ENCODE data around the gene AOX1. TPM values are rescaled to one million over a fixed set of nuclear protein-coding genes. Genes with fewer than 3 reads are reported as not detected.
"Not testable (repeated sequence)": the region's sequence is repeated elsewhere in the genome, so short reads cannot be mapped to it uniquely, and the experiment has no call there.

Gene AOX1
- total and polyA plus RNA-seq, 4 donors: 9.9 to 1,131 (median 486) TPM

GRCh38 chr2:200681697-200682096, 95.9 kb downstream of the AOX1 start:
- 76% methylated on average over 2 of the region's 2 CpGs for WGBS
- no peaks in the 10 kb centered on the region for H3K36me3 ChIP-seq (ENCODE audit: control insufficient read depth in 4 of 4, insufficient read depth in 3 of 4, low read depth in 1 of 4, low read length in 3 of 4)
- DNase-seq (ENCODE audit: low spot score): no peak

GRCh38 chr2:200682407-200682806, 96.6 kb downstream of the AOX1 start:
- WGBS: 83% methylated on average over 3 of the region's 5 CpGs
- peaks cover 5 to 29% (median 24%) of the 10 kb centered on the region in 4 donors for H3K4me1 ChIP-seq (ENCODE audit: control insufficient read depth in 4 of 4, insufficient read depth in 4 of 4, low read length in 3 of 4)
- DNase-seq (ENCODE audit: low spot score); H3K27me3 ChIP-seq (ENCODE audit: control insufficient read depth in 4 of 4, insufficient read depth in 4 of 4, low read length in 3 of 4); H3K27ac ChIP-seq (ENCODE audit: low read depth in 1 of 2, low read length in 2 of 2); H3K9ac ChIP-seq (ENCODE audit: low read depth in 1 of 2, low read length in 2 of 2); H3K4me3 ChIP-seq (ENCODE audit: low read depth in 1 of 3, low read length in 3 of 3); H3K36me3 ChIP-seq (ENCODE audit: control insufficient read depth in 4 of 4, insufficient read depth in 3 of 4, low read depth in 1 of 4, low read length in 3 of 4); H3K9me3 ChIP-seq (ENCODE audit: control insufficient read depth in 4 of 4, low read length in 3 of 4): not testable (repeated sequence)

More at GRCh38 chr2:200681697-200682096, 95.9 kb downstream of the AOX1 start:
- no peak overlapping the region for H3K4me3 ChIP-seq (ENCODE audit: low read depth in 1 of 3, low read length in 3 of 3)
- H3K9ac ChIP-seq (ENCODE audit: low read depth in 1 of 2, low read length in 2 of 2): no peak overlapping the region
- no peak overlapping the region for H3K27ac ChIP-seq (ENCODE audit: low read depth in 1 of 2, low read length in 2 of 2)
- H3K9me3 ChIP-seq (ENCODE audit: control insufficient read depth in 4 of 4, low read length in 3 of 4): no peaks in the 10 kb centered on the region
- TF ChIP-seq JUND (IDR thresholded peaks at IDR 0.05) (no peak), TAF1 (conservative IDR thresholded peaks at IDR 0.05) (no peak), FOXA1 (IDR thresholded peaks at IDR 0.05) (no peak), CTCF (IDR thresholded peaks at IDR 0.05; ENCODE audit: low read depth, low read length, missing input control) (no peak), RAD21 (IDR thresholded peaks at IDR 0.05) (no peak)
- no peaks in the 10 kb centered on the region for H3K27me3 ChIP-seq (ENCODE audit: control insufficient read depth in 4 of 4, insufficient read depth in 4 of 4, low read length in 3 of 4)
- peaks cover 5 to 34% (median 30%) of the 10 kb centered on the region in 4 donors for H3K4me1 ChIP-seq (ENCODE audit: control insufficient read depth in 4 of 4, insufficient read depth in 4 of 4, low read length in 3 of 4)

- 88% methylated on average over 2 of the region's 2 CpGs for WGBS
- Histone ChIP-seq H3K4me1 (ENCODE audit: control insufficient read depth in 4 of 4, insufficient read depth in 4 of 4, low read length in 3 of 4) (no peaks in the 10 kb centered on the region), H3K36me3 (ENCODE audit: control insufficient read depth in 4 of 4, insufficient read depth in 3 of 4, low read depth in 1 of 4, low read length in 3 of 4) (no peaks in the 10 kb centered on the region), H3K9ac (ENCODE audit: low read depth in 1 of 2, low read length in 2 of 2) (no peak overlapping the region), H3K9me3 (ENCODE audit: control insufficient read depth in 4 of 4, low read length in 3 of 4) (no peaks in the 10 kb centered on the region), H3K4me3 (ENCODE audit: low read depth in 1 of 3, low read length in 3 of 3) (no peak overlapping the region), H3K27ac (ENCODE audit: low read depth in 1 of 2, low read length in 2 of 2) (no peak overlapping the region), H3K27me3 (ENCODE audit: control insufficient read depth in 4 of 4, insufficient read depth in 4 of 4, low read length in 3 of 4) (no peaks in the 10 kb centered on the region)
- no peak for TF ChIP-seq CTCF (IDR thresholded peaks at IDR 0.05; ENCODE audit: low read depth, low read length, missing input control)
- TF ChIP-seq ZBTB33 (IDR thresholded peaks at IDR 0.05): no peak
- no peak for DNase-seq (ENCODE audit: low spot score)
Observed at GRCh38 chr2:200687922-200688920, 102.4 kb downstream of the AOX1 start.

Data from liver (tissue), 9 donors.